GM21515 (cell line): Measurements from ENCODE around the gene SP140.

Experiments
- ATAC-seq: cut with Tn5 transposase; IDR thresholded peaks from one replicate; pipeline ENCODE4 v1.9.1; 2021; ENCODE audit not compliant: unreplicated experiment

The SP140 gene

DNA sequence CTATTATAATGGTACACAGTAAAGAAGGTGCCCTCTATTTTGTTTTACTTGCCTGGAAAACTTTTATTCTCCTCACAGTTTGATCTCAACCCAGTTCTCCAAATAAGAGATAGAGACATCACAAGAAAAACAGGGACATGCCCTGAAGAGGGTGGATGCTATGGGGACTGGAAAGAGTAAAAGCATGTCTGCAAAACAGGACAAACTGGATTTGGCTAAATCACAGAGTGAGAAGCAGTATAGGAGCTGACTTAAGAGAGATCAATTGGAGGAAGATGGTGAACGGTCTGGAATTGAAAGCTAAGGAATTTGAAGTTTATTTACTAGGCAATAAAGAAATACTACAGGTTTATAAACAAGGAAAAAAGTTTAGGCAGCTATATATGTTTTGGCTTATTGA, 134.5 kb downstream of the SP140 start:
- ATAC-seq = no peak

DNA sequence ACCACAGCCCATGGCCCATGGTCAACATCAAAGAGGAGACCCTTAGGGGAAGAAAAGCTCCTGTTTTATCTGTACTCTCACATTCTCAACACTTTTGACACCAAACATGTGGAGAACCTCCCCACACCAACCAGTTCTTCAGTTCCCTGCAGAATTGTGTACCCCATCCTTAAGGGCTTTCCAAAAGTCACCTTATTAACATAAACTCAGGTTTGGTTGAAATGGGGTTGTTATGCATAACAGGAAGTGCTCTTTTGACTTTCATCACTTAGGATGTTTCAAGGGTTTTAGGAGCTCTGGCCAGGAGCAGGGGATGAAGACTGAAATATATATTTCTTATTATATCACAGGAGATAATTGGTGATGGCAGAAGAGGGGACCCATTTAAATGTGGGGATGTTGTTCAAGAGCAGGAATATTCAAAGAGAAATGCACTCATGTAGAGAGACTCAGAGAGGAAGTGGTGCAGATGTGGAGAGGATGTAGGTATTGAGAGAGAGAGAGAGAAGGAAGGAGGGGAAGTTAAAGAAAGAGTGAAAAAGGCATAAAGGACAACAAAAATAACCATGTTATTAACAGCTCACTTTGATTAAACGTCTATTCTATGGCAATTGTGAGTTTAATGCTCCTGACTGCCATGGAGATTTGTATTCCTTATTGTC, 136.6 kb downstream of the SP140 start:
- ATAC-seq = no peak
